GM21526 (cell line): Measurements from ENCODE around the gene PLS1.
A peak's percentile ranks its signal among the peaks of the same experiment; 100 is the strongest.
"Not testable (repeated sequence)": the region's sequence is repeated elsewhere in the genome, so short reads cannot be mapped to it uniquely, and the experiment has no call there.

ENCODE experiments used
- ATAC-seq: cut with Tn5 transposase; IDR thresholded peaks from one replicate; pipeline ENCODE4 v1.9.1; 2021; ENCODE audit warnings: moderate library complexity; ENCODE audit not compliant: unreplicated experiment, low FRiP score

Gene PLS1, protein sequence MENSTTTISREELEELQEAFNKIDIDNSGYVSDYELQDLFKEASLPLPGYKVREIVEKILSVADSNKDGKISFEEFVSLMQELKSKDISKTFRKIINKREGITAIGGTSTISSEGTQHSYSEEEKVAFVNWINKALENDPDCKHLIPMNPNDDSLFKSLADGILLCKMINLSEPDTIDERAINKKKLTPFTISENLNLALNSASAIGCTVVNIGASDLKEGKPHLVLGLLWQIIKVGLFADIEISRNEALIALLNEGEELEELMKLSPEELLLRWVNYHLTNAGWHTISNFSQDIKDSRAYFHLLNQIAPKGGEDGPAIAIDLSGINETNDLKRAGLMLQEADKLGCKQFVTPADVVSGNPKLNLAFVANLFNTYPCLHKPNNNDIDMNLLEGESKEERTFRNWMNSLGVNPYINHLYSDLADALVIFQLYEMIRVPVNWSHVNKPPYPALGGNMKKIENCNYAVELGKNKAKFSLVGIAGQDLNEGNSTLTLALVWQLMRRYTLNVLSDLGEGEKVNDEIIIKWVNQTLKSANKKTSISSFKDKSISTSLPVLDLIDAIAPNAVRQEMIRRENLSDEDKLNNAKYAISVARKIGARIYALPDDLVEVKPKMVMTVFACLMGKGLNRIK

DNA sequence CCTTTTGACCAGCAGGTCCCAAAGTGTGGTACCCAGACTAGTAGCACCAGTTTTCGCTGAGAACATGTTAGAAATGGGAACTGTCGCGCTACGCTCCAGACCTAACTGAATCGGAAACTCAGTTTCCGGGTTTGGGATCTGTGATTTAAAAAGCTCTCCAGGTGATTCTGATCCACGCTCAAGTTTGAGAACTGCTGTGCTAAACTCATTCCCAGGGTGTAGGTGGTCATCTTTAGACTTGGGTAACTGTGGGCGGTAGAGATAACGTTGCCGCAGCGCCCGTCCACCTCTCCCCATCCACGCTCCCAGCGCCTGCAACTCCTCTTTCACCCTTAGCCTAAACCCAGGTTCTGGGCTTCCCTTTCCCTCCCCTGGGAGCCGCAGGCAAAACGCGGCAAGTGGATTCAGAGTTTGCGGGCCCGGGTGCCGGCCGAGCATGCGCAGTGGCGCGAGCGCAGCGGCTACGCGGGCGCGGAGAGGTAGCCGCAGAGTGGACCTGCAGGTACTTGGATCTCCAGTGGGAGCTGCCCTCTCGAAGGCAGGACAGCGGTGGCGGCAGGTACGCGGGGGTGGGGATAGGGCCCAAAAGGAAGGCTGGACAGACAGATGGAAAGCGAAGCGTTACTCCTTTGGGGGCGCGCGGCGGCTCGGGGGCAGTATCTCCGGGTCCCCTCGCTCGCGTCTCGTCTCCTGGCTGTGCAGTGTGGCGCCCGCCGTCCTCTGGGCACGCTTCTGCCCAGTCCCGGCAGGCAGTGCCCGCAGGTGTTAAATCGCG lies at the start of gene PLS1:
Gene PLS1, plus strand, starts transcription at position 443 of the 775 bp plus-strand sequence. CDS start 67,845 bp downstream, outside the sequence.
- ATAC-seq = peak; percentile 93

DNA sequence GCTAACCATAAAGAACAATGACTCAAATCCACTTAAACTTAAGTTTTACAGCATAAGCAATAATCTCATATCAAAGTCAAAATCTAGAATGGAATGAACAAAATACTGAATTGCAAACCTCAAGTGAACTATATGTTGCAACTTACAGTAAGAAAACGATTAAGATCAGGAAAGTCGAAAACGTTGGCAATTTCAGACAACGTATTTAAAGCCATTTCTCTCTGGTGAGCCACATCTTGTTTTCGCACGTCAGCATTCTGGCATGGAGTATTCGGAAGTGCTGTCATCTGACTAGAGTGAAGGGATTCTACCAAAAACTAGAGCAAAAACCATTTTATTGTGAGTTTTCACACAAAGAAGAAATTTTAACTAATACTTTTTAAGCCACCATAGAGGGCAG lies 46.2 kb upstream of the PLS1 start:
- ATAC-seq = no peak

DNA sequence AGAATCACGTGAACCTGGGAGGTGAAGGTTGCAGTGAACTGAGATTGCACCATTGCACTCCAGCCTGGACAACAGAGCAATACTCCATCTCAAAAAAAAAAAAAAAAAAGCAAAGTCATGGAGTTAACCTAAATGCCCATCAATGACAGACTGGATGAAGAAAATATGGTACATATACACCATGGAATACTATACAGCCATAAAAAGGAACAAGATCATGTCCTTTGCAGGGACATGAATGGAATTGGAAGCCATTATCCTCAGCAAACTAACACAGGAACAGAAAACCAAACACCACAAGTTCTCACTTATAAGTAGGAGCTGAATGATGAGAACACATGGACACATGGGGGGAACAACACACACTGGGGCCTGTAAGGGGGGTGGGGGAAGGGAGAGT lies 43.6 kb upstream of the PLS1 start:
- ATAC-seq = not testable (repeated sequence)

GRCh38 chr3:142553741-142554140 lies 42.5 kb upstream of the PLS1 start:
- ATAC-seq = no peak

- ATAC-seq = no peak
Measured at GRCh38 chr3:142560118-142560517, 36.1 kb upstream of the PLS1 start.

DNA sequence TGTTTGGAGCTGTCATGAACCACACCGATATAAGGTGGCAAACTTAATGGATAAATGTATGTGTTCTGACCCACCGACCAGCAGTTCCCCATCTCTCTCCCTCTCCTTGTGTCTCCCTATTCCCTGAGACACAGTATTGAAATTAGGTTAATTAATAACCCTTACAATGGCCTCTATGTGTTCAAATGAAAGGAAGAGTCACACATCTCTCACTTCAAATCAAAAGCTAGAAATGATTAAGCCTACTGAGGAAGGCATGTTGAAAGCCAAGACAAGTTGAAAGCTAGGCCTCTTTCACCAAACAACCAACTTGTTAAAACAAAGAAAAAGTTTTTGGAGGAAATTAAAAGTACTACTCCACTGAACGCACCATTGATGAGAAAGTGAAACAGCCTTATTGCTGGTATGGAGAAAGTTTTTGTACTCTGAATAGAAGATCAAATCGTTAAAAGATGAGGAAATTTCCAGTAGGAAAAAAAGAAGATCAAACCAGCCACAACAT lies 32.6 kb upstream of the PLS1 start:
- ATAC-seq = no peak

DNA sequence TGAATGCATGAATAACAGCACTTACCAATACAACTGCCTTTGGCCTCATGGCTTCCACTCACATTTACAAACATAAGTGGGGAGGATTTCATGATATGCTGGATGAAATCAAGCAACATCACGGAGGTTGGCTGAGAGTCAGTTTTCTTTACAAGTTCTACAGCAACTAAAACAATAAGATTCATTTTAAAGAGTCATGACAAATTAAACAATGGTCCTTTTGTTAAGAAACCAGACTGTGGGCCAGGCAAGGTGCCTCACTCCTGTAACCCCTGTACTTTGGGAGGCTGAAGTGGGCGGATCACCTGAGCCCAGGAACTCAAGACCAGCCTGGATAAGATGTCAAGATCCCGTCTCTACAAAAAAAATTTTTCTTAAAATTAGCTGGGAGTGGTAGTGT lies 30.1 kb upstream of the PLS1 start:
- ATAC-seq = no peak

- no peak for ATAC-seq
Measured at GRCh38 chr3:142568393-142569017, 27.7 kb upstream of the PLS1 start.

DNA sequence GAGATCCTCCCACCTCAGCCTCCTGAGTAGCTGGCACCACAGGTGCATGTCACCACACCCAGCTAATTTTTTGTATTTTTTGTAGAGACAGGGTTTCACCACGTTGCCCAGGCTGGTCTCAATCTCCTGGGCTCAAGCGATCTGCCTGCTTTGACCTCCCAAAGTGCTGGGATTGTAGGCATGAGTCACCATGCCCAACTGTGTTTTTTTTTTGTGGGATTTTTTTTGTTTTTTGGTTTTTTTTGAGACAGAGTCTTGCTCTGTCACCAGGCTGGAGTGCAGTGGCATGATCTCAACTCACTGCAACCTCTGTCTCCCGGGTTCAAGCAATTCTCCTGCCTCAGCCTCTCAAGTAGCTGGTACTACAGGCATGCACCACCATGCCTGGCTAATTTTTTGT lies 26.8 kb upstream of the PLS1 start:
- ATAC-seq = not testable (repeated sequence)

- not testable (repeated sequence) for ATAC-seq
Measured at GRCh38 chr3:142574223-142574622, 22.0 kb upstream of the PLS1 start.

- ATAC-seq = no peak
Measured at GRCh38 chr3:142574665-142575064, 21.5 kb upstream of the PLS1 start.

- ATAC-seq = no peak
Measured at GRCh38 chr3:142576792-142577191, 19.4 kb upstream of the PLS1 start.

- ATAC-seq = no peak
Measured at GRCh38 chr3:142577696-142578328, 18.4 kb upstream of the PLS1 start.

DNA sequence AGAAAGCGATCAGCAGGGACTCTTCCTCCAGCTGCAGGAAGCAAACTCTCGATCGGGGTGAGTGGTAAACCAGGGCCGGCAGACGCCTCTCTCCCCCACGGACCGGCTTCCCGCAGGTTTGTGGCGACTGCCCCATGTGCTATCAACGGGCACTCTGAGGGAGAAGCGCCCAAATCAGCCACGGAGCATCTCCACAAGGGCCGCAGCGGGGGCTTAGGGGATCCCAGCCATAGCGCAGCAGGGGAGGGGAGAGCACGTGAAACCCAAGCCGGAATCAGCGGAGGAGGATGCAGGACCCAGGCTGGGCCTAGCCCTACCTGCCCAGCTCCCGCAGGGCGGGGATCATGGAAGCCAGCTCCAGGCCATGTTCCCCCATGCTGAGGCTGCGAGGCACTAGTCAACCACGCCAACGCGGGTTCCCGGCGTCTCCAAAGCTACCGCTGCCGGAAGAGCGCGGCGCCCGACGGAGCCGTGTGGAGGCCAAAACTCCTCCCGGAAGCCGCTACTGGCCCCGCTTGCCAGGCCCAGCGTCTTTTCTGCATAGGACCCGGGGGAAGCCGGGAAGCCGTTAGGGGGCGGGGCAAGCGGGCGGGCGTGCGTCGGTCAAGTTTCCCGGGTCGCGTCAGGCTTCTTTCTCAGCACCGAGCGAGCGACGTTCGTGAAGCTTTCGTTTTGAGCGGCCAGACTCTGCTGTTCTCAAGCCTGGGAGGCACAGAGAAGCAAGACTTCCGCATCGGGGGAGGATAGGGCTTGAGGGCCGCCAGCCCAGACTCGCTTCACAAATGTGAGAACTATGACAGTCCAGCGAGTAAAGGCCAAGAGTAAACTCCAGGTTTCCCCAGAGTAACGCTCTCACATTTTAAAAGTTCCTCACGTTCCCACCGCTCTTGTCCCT lies 17.6 kb upstream of the PLS1 start, which contains the start of gene ATR:
Gene ATR, minus strand, starts transcription at position 405 of the 895 bp plus-strand sequence. Its CDS starts 29 bp downstream, at position 376.
- peak; percentile 94 for ATAC-seq

DNA sequence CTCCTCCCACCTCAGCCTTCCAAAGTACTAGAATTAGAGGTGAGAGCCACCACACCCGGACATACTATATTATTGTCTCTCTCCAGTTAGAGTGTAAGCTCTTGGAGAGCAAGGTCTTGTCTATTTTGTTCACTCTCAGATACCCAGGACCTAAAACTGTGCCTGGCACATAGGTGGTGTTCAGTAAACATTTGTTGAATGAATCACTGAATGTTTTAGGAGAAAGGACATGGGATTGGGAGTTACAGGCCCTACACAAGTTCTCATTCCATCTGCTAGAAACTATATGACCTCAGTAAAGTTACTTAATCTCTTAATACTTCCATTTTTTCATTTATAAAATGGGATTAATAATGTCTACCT lies 16.2 kb upstream of the PLS1 start:
- ATAC-seq = no peak

DNA sequence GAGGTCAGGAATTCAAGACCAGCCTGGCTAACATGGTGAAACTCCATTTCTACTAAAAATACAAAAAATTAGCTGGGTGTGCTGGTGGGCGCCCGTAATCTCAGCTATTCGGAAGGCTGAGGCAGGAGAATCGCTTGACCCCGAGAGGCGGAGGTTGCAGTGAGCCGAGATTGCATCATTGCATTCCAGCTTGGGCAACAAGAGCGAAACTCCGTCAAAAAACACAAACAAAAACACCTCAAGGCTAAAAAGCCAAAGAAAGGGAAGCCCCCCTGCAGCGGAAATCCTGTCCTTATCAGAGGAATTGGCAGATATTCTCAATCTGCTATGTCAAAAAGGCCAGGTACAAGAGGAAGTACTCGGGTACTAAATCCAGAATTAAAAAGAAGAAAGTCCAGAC lies 15.1 kb upstream of the PLS1 start:
- ATAC-seq = not testable (repeated sequence)

DNA sequence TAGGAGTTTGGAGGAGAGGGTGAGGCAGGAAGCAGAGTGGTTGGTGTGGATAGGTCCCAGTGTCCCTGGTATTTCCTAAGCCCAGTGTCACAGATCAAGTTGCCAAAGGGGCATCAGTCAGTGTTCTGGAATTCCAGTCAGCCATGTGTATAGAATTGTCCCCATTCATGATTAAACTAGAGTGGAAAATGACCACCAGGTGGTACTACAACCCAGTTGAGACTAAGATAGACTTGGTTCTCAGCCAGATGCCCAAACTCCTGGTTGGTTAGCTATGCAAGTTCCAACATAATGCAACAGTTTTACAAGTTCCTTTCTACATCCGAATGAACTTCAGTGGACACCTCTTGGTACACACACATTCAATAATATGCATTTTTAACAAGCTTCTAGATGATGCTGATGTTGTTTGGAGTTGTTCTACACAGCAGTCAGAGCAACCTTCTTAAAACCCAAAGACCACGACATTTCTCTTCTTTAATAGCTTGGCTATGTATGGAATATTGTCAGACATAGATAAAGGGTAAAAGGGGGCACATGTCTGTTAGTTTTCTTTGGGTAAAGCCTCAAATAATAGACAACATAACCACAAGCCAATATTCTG lies 9.3 kb upstream of the PLS1 start:
- ATAC-seq = no peak

DNA sequence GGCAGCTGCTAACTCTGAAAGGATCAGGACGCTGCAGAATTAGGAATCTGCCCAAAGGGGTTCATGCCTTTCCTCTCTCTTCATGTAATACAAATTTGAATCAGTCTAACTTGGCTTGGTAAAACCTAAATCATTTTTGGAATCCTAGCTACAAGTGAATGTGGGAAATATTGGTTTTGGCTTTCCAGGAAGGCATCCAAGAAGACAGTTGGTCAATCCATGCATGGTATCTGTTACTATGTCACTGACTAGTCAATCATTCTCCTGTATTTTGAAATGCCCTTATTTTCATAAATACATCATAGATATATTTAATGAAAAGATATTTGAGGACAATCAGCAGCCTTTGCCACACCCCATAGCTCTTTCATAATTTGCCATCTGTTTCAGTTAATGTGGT lies 7.5 kb upstream of the PLS1 start:
- ATAC-seq = no peak

DNA sequence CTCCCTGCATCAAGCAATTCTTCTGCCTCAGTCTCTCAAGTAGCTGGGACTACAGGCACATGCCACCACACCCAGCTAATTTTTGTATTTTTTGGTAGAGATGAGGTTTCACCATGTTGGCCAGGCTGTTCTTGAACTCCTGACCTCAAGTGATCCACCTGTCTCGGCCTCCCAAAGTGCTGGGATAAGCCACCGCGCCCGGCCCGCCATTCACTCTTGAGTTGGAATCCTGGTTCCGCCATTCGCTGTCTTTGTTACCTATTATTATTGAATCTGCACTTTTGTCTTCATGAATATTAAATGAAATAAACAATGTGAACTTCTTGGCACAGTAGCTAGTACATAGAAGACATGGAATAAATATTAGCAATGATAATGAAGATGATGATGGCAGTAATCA lies 3.9 kb upstream of the PLS1 start:
- not testable (repeated sequence) for ATAC-seq
